HG03095 (cell line): ENCODE measurements around the gene SLC24A3.

ENCODE experiments used
- ATAC-seq: cut with Tn5 transposase; IDR thresholded peaks from one replicate; pipeline ENCODE4 v1.9.1; 2021; ENCODE audit warnings: moderate library complexity; ENCODE audit not compliant: unreplicated experiment

The SLC24A3 gene

GRCh38 chr20:19212469-19212815 is at the start of gene SLC24A3:
SLC24A3 (plus strand) TSS chr20:19212642.
- no peak for ATAC-seq

- no peak for ATAC-seq
Observed at GRCh38 chr20:19170148-19170547, 42.3 kb upstream of the SLC24A3 start.

- no peak for ATAC-seq
Observed at GRCh38 chr20:19172637-19173036, 39.8 kb upstream of the SLC24A3 start.

- no peak for ATAC-seq
Observed at GRCh38 chr20:19176470-19177052, 35.9 kb upstream of the SLC24A3 start.

- ATAC-seq, result no peak
Observed at GRCh38 chr20:19181552-19181951, 30.9 kb upstream of the SLC24A3 start.

GRCh38 chr20:19185083-19185482 is 27.4 kb upstream of the SLC24A3 start:
- ATAC-seq, result no peak

GRCh38 chr20:19193349-19193748 is 19.1 kb upstream of the SLC24A3 start:
- no peak for ATAC-seq

GRCh38 chr20:19205981-19206396 is 6.5 kb upstream of the SLC24A3 start:
- ATAC-seq, result no peak

- ATAC-seq, result no peak
Observed at GRCh38 chr20:19207541-19207940, 4.9 kb upstream of the SLC24A3 start.

GRCh38 chr20:19210391-19211155 is 1.9 kb upstream of the SLC24A3 start:
- no peak for ATAC-seq

- ATAC-seq, result no peak
Observed at GRCh38 chr20:19211252-19211651, 1.2 kb upstream of the SLC24A3 start.

- ATAC-seq, result no peak
Observed at GRCh38 chr20:19211661-19212468, 577 bp upstream of the SLC24A3 start.

GRCh38 chr20:19212821-19213502 is 520 bp downstream of the SLC24A3 start:
- ATAC-seq, result no peak

- ATAC-seq, result no peak
Observed at GRCh38 chr20:19213946-19214490, 1.6 kb downstream of the SLC24A3 start.

- no peak for ATAC-seq
Observed at GRCh38 chr20:19218411-19218810, 6.0 kb downstream of the SLC24A3 start.

GRCh38 chr20:19222520-19223040 is 10.1 kb downstream of the SLC24A3 start:
- no peak for ATAC-seq

- ATAC-seq, result no peak
Observed at GRCh38 chr20:19223640-19224039, 11.2 kb downstream of the SLC24A3 start.

- ATAC-seq, result no peak
Observed at GRCh38 chr20:19231359-19232035, 19.1 kb downstream of the SLC24A3 start.

GRCh38 chr20:19232997-19233794 is 20.8 kb downstream of the SLC24A3 start:
- ATAC-seq, result no peak
